GM10266 (cell line): ENCODE results near the gene CCL17.

Experiments used
- DNase-seq: peaks from one replicate; pipeline ENCODE4 v3.0.0; 2012; ENCODE audit errors: extremely low spot score
- CTCF ChIP-seq: IDR thresholded peaks from 2 replicates; pipeline ENCODE4 v1.5.1; 2012; ENCODE audit warnings: mild to moderate bottlenecking, low read depth; ENCODE audit not compliant: control insufficient read depth, insufficient read depth; ENCODE audit errors: missing control alignments

Gene CCL17

GRCh38 chr16:57360321-57360935, 44.1 kb upstream of the CCL17 start:
- DNase-seq, result no peak
- no peak for TF ChIP-seq CTCF

GRCh38 chr16:57361404-57361803, 43.2 kb upstream of the CCL17 start:
- DNase-seq, result no peak
- no peak for TF ChIP-seq CTCF

GRCh38 chr16:57364143-57364542, 40.4 kb upstream of the CCL17 start:
- DNase-seq, result no peak
- TF ChIP-seq CTCF, result no peak

- TF ChIP-seq CTCF, result no peak
- no peak for DNase-seq
These were observed 38.0 kb upstream of the CCL17 start for GRCh38 chr16:57366544-57367040.

- no peak for TF ChIP-seq CTCF
- DNase-seq, result no peak
These were observed 37.3 kb upstream of the CCL17 start for GRCh38 chr16:57367116-57367752.

- DNase-seq, result no peak
- no peak for TF ChIP-seq CTCF
These were observed 32.8 kb upstream of the CCL17 start for GRCh38 chr16:57371494-57372371.
